Measurements from ENCODE around the gene GLS2.
"Not testable (repeated sequence)": the region's sequence is repeated elsewhere in the genome, so short reads cannot be mapped to it uniquely, and the experiment has no call there.

The GLS2 gene

GRCh38 chr12:56490360-56490759, 2.4 kb upstream of the GLS2 start:
- no peak for DNase-seq (ENCODE audit: low spot score)

- DNase-seq (ENCODE audit: low spot score), result no peak
Measured at GRCh38 chr12:56487448-56488040, 417 bp downstream of the GLS2 start.

GRCh38 chr12:56486694-56487093, 1.3 kb downstream of the GLS2 start:
- DNase-seq (ENCODE audit: low spot score), result no peak

GRCh38 chr12:56484566-56484965, 3.4 kb downstream of the GLS2 start:
- DNase-seq (ENCODE audit: low spot score), result no peak

GRCh38 chr12:56479625-56480024, 8.3 kb downstream of the GLS2 start:
- DNase-seq (ENCODE audit: low spot score), result no peak

GRCh38 chr12:56477521-56478225, 10.3 kb downstream of the GLS2 start:
- DNase-seq (ENCODE audit: low spot score), result no peak

- no peak for DNase-seq (ENCODE audit: low spot score)
Measured at GRCh38 chr12:56476972-56477432, 11.0 kb downstream of the GLS2 start.

- no peak for DNase-seq (ENCODE audit: low spot score)
Measured at GRCh38 chr12:56476143-56476542, 11.8 kb downstream of the GLS2 start.

- DNase-seq (ENCODE audit: low spot score), result no peak
Measured at GRCh38 chr12:56474389-56474788, 13.6 kb downstream of the GLS2 start.

- no peak for DNase-seq (ENCODE audit: low spot score)
Measured at GRCh38 chr12:56469007-56469930, 18.7 kb downstream of the GLS2 start.

- DNase-seq (ENCODE audit: low spot score), result peak; percentile 95
Measured at GRCh38 chr12:56468216-56469006, 19.6 kb downstream of the GLS2 start, which contains the start of gene SPRYD4. TSS of gene SPRYD4 (plus strand) at chr12:56468578. CDS start at chr12:56468592, 14 bp downstream.

GRCh38 chr12:56462565-56462964, 25.4 kb downstream of the GLS2 start:
- DNase-seq (ENCODE audit: low spot score), result no peak

GRCh38 chr12:56461235-56462159, 26.5 kb downstream of the GLS2 start:
- no peak for DNase-seq (ENCODE audit: low spot score)

GRCh38 chr12:56457817-56458216, 30.1 kb downstream of the GLS2 start:
- no peak for DNase-seq (ENCODE audit: low spot score)

- DNase-seq (ENCODE audit: low spot score), result no peak
Measured at GRCh38 chr12:56454557-56454956, 33.4 kb downstream of the GLS2 start, which contains the start of gene MIP. TSS of gene MIP (minus strand) at chr12:56454657. CDS start at chr12:56454613, 44 bp downstream.

- no peak for DNase-seq (ENCODE audit: low spot score)
Measured at GRCh38 chr12:56451147-56451546, 36.8 kb downstream of the GLS2 start.

GRCh38 chr12:56450241-56450640, 37.7 kb downstream of the GLS2 start:
- no peak for DNase-seq (ENCODE audit: low spot score)

- DNase-seq (ENCODE audit: low spot score), result no peak
Measured at GRCh38 chr12:56449622-56449984, 38.4 kb downstream of the GLS2 start.

GRCh38 chr12:56448860-56449621, 38.9 kb downstream of the GLS2 start, which contains the start of gene TIMELESS:
TSS of gene TIMELESS (minus strand) at chr12:56449426. CDS start at chr12:56434170, 15,256 bp downstream.
- DNase-seq (ENCODE audit: low spot score), result peak; percentile 94

- not testable (repeated sequence) for DNase-seq (ENCODE audit: low spot score)
Measured at GRCh38 chr12:56443208-56443607, 44.8 kb downstream of the GLS2 start.
